HCT116 (cell line): Measurements from ENCODE around the gene SET. TPM values are rescaled to one million over a fixed set of nuclear protein-coding genes. Genes with fewer than 3 reads are reported as not detected.

Experiments
- ATAC-seq: fragments of 200-7000 bp; cut with Tn5 transposase; 2 replicates; pipeline ENCODE4 v1.9.1; 2020; ENCODE audit warnings: mild to moderate bottlenecking, moderate library complexity
- BruUV-seq: library from RNA; stranded (reverse); fragments of 400-500 nt; replicated peaks from 2 replicates; lab custom pipeline; 2021; lab: Mats Ljungman, UMichigan
- CTCF ChIA-PET: fragments of 300-600 bp; sonication (Branson Sonifier 250); formaldehyde crosslinking; loops from one replicate; lab custom pipeline; 2021; ENCODE audit warnings: antibody characterized with exemption; lab: Charles Lee
- POLR2A ChIA-PET: fragments of 300-600, 350-600 bp; sonication (Branson Sonifier 250); formaldehyde crosslinking; loops from one replicate; lab custom pipeline; 2021; ENCODE audit warnings: antibody characterized with exemption; lab: Charles Lee
- RAD21 ChIA-PET, 2 experiments: fragments of 300-600 bp; sonication (Branson Sonifier 250); formaldehyde crosslinking; loops; one replicate each; lab custom pipeline; 2023; ENCODE audit warnings: low total read pairs in 2 of 2; ENCODE audit not compliant: uncharacterized antibody in 2 of 2, unreplicated experiment in 2 of 2, low non-redundant PET in 1 of 2; lab: Charles Lee
- DNase-seq: peaks from one replicate; pipeline ENCODE4 v3.0.0-alpha.2; 2010; ENCODE audit warnings: low read depth, low spot score
- H2AFZ ChIP-seq: fragments of 200-600 bp; shearing (Covaris generic), sonication (generic); 2 replicates; pipeline ENCODE4 v1.6.1; 2017; ENCODE audit warnings: low read depth, mixed run types, mixed read lengths, antibody characterized with exemption, low read length; ENCODE audit not compliant: poor library complexity, severe bottlenecking
- H3K27ac ChIP-seq: 2 replicates; pipeline ENCODE4 v1.5.1; 2012; ENCODE audit warnings: low read depth, low read length
- H3K27me3 ChIP-seq: fragments of 200-600 bp; sonication (generic); 2 replicates; pipeline ENCODE4 v1.6.1; 2016; ENCODE audit warnings: mixed run types, low read length, mixed read lengths; ENCODE audit not compliant: insufficient read depth
- H3K36me3 ChIP-seq, 2 experiments: fragments of 200-500 bp in 1 of 2; fragments of 200-600 bp in 1 of 2; sonication (Bioruptor generic) in 1 of 2; sonication (generic) in 1 of 2; 2 replicates each; pipeline versions ENCODE4 v1.5.1 to v1.6.1; 2014 to 2016; ENCODE audit warnings: low read length in 2 of 2, inconsistent platforms in 1 of 2, mixed read lengths in 1 of 2, mixed run types in 1 of 2; ENCODE audit not compliant: insufficient read depth in 2 of 2, control insufficient read depth in 1 of 2
- H3K4me1 ChIP-seq, 2 experiments: fragments of 200-600 bp in 1 of 2; sonication (generic) in 1 of 2; 2 replicates each; pipeline versions ENCODE4 v1.5.1 to v1.6.1; 2012 to 2017; ENCODE audit warnings: low read length in 2 of 2, inconsistent platforms in 1 of 2, mild to moderate bottlenecking in 1 of 2, mixed read lengths in 1 of 2, mixed run types in 1 of 2, moderate library complexity in 1 of 2; ENCODE audit not compliant: insufficient read depth in 2 of 2, control insufficient read depth in 1 of 2
- H3K4me2 ChIP-seq: fragments of 200-600 bp; sonication (generic); 2 replicates; pipeline ENCODE4 v1.6.1; 2017; ENCODE audit warnings: mixed run types, low read length, mixed read lengths
- H3K4me3 ChIP-seq, 2 experiments: fragments of 200-600 bp in 1 of 2; sonication (generic) in 1 of 2; replicated peaks in 1 of 2; 2 replicates each; pipeline ENCODE4 v1.5.1; 2011 to 2016; ENCODE audit warnings: low read length in 2 of 2, control low read depth in 1 of 2, low read depth in 1 of 2, mild to moderate bottlenecking in 1 of 2, mixed read lengths in 1 of 2, mixed run types in 1 of 2
- H3K79me2 ChIP-seq: fragments of 200-600 bp; sonication (generic); 2 replicates; pipeline ENCODE4 v1.6.1; 2017; ENCODE audit warnings: mild to moderate bottlenecking, mixed run types, low read length, moderate library complexity, mixed read lengths; ENCODE audit not compliant: insufficient read depth
- H3K9ac ChIP-seq: fragments of 200-600 bp; sonication (generic); 2 replicates; pipeline ENCODE4 v1.6.1; 2016; ENCODE audit warnings: low read length, mixed read lengths
- H3K9me2 ChIP-seq: fragments of 200-600 bp; sonication (generic), shearing (Covaris generic); 2 replicates; pipeline ENCODE4 v1.6.1; 2017; ENCODE audit warnings: mixed run types, mild to moderate bottlenecking, moderate library complexity; ENCODE audit not compliant: insufficient read depth
- H3K9me3 ChIP-seq, 2 experiments: fragments of 200-500 bp in 1 of 2; fragments of 200-600 bp in 1 of 2; sonication (Bioruptor generic) in 1 of 2; sonication (generic) in 1 of 2; 2 replicates each; pipeline ENCODE4 v1.6.1; 2014 to 2017; ENCODE audit warnings: low read length in 2 of 2, mixed read lengths in 2 of 2, inconsistent platforms in 1 of 2, low read depth in 1 of 2, mild to moderate bottlenecking in 1 of 2, mixed run types in 1 of 2, moderate library complexity in 1 of 2; ENCODE audit not compliant: control insufficient read depth in 1 of 2, insufficient read depth in 1 of 2
- H4K20me1 ChIP-seq: fragments of 200-600 bp; sonication (generic), shearing (Covaris generic); 2 replicates; pipeline ENCODE4 v1.6.1; 2017; ENCODE audit warnings: mixed run types, mild to moderate bottlenecking, moderate library complexity; ENCODE audit not compliant: insufficient read depth
- CBX3 ChIP-seq: IDR thresholded peaks from 2 replicates; pipeline ENCODE4 v1.6.1; 2012; ENCODE audit warnings: low read depth
- CEBPB ChIP-seq: IDR thresholded peaks from 2 replicates; pipeline ENCODE4 v1.6.1; 2012; ENCODE audit warnings: low read depth
- FOSL1 ChIP-seq: IDR thresholded peaks from 2 replicates; pipeline ENCODE4 v1.6.1; 2012; ENCODE audit warnings: low read depth
- JUND ChIP-seq: IDR thresholded peaks from 2 replicates; pipeline ENCODE4 v1.6.1; 2012
- TCF7L2 ChIP-seq: IDR thresholded peaks from 2 replicates; pipeline ENCODE4 v1.7.0; 2011; ENCODE audit warnings: borderline replicate concordance, inconsistent platforms; ENCODE audit not compliant: insufficient read depth, insufficient read length; ENCODE audit errors: extremely low read depth
- intact Hi-C: fragments of 100-400 bp; cut with micrococcal nuclease; formaldehyde crosslinking; loops from 2 replicates; pipeline ENCODE4 v1.10.0; 2022
- total RNA-seq: library from RNA; stranded (reverse); gene quantifications from one replicate; pipeline ENCODE4 v1.2.1, GENCODE V29; 2021; ENCODE audit not compliant: unreplicated experiment
- TF ChIP-seq, protein P1 (sequence below): IDR thresholded peaks from 2 replicates; pipeline ENCODE4 v1.6.1; 2011; ENCODE audit warnings: mild to moderate bottlenecking, low read length, moderate library complexity; ENCODE audit not compliant: insufficient replicate concordance; ENCODE audit errors: extremely low read depth
- TF ChIP-seq, protein P2 (sequence below): IDR thresholded peaks from 2 replicates; pipeline ENCODE4 v1.6.1; 2012
- TF ChIP-seq, protein P3 (sequence below), 3 experiments: fragments of 200-600 bp in 1 of 3; sonication (generic) in 1 of 3; IDR thresholded peaks in 2 of 3; conservative IDR thresholded peaks in 1 of 3; 2 replicates each; pipeline ENCODE4 v1.5.1; 2012 to 2017; ENCODE audit warnings: low read depth in 2 of 3, low read length in 2 of 3, antibody characterized with exemption in 1 of 3, borderline replicate concordance in 1 of 3, control low read depth in 1 of 3, mild to moderate bottlenecking in 1 of 3, mixed read lengths in 1 of 3, mixed run types in 1 of 3, moderate library complexity in 1 of 3; ENCODE audit not compliant: insufficient read depth in 1 of 3

Gene SET
- total RNA-seq, 1 experiment from 2014 or later: 595 TPM

DNA sequence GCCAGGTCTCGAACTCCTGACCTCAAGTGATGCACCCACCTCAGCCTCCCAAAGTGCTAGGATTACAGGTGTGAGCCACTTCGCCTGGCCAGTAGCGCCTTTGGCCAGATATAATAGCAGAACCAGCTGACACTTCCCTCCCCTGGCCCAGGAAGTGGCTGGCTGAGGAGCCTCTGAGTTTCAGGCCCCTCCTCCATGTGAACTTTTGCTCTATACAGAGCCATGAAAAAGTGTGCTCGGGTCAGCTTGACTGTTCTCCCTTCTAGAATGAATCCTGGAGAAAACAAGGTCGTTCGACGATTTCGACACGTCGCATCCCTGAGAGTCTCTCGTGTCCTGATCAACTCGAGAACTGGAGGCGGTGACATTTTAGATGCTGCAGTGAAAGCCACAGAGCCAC, 43.6 kb downstream of the SET start:
- DNase-seq: no peak
- BruUV-seq: no TSS peak
- Histone ChIP-seq H3K9me3 (no peaks in the 10 kb centered on the region), H3K9me2 (no peaks in the 10 kb centered on the region), H3K27ac (no peak overlapping the region), H3K9ac (no peak overlapping the region), H2AFZ (no peak overlapping the region), H3K4me3 (no peak overlapping the region), H3K79me2 (no peaks in the 10 kb centered on the region), H3K36me3 (no peaks in the 10 kb centered on the region), H4K20me1 (no peaks in the 10 kb centered on the region), H3K4me1 (peaks cover 0 to 10% of the 10 kb centered on the region in 2 experiments; a peak in 1 of 4 replicates), H3K27me3 (no peaks in the 10 kb centered on the region), H3K4me2 (no peak overlapping the region)
- ChIA-PET CTCF (interaction anchor here (1.1 to 2.1 kb wide), 9 partner anchors 8 to 260 kb away, joined by 3 to 14 read pairs (median 5); partner anchors contain the start of genes ENDOG, SPOUT1 and ZDHHC12), POLR2A (no interaction called here), RAD21 (interaction anchor here in 1 of 2 experiments (1.0 kb wide), 1 partner anchor 86 kb away, joined by 3 read pairs; the partner anchor contains the start of gene ENDOG)
- ATAC-seq: no peak
- intact Hi-C loops: loop anchor here (5.0 kb wide), 2 partner anchors 85 to 150 kb away; partner anchors contain the start of genes KYAT1 and LRRC8A
- TF ChIP-seq JUND (no peak), CEBPB (no peak), TCF7L2 (no peak), CBX3 (no peak), FOSL1 (no peak)
- TF ChIP-seq, protein P1, sequence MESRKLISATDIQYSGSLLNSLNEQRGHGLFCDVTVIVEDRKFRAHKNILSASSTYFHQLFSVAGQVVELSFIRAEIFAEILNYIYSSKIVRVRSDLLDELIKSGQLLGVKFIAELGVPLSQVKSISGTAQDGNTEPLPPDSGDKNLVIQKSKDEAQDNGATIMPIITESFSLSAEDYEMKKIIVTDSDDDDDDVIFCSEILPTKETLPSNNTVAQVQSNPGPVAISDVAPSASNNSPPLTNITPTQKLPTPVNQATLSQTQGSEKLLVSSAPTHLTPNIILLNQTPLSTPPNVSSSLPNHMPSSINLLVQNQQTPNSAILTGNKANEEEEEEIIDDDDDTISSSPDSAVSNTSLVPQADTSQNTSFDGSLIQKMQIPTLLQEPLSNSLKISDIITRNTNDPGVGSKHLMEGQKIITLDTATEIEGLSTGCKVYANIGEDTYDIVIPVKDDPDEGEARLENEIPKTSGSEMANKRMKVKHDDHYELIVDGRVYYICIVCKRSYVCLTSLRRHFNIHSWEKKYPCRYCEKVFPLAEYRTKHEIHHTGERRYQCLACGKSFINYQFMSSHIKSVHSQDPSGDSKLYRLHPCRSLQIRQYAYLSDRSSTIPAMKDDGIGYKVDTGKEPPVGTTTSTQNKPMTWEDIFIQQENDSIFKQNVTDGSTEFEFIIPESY: no peak
- TF ChIP-seq, protein P2, sequence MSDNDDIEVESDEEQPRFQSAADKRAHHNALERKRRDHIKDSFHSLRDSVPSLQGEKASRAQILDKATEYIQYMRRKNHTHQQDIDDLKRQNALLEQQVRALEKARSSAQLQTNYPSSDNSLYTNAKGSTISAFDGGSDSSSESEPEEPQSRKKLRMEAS: no peak
- TF ChIP-seq, protein P3, sequence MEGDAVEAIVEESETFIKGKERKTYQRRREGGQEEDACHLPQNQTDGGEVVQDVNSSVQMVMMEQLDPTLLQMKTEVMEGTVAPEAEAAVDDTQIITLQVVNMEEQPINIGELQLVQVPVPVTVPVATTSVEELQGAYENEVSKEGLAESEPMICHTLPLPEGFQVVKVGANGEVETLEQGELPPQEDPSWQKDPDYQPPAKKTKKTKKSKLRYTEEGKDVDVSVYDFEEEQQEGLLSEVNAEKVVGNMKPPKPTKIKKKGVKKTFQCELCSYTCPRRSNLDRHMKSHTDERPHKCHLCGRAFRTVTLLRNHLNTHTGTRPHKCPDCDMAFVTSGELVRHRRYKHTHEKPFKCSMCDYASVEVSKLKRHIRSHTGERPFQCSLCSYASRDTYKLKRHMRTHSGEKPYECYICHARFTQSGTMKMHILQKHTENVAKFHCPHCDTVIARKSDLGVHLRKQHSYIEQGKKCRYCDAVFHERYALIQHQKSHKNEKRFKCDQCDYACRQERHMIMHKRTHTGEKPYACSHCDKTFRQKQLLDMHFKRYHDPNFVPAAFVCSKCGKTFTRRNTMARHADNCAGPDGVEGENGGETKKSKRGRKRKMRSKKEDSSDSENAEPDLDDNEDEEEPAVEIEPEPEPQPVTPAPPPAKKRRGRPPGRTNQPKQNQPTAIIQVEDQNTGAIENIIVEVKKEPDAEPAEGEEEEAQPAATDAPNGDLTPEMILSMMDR (IDR thresholded peaks at IDR 0.05 in 2 of 3, conservative IDR thresholded peaks at IDR 0.05 in 1 of 3; ENCODE audit: borderline replicate concordance in 1 of 3, insufficient read depth in 1 of 3, low read depth in 2 of 3, low read length in 2 of 3): no peak
